Breast epithelium (tissue), 4 donors: ENCODE data around the gene GUCY2F. TPM values are rescaled to one million over a fixed set of nuclear protein-coding genes. Genes with fewer than 3 reads are reported as not detected.

Source experiments
- DNase-seq, 2 donors: peaks; one replicate each; pipeline ENCODE4 v3.0.0-alpha.2; 2019; ENCODE audit warnings: low spot score in 2 of 2
- H3K27ac ChIP-seq, 2 donors: fragments of 200-600 bp; sonication (generic) in 1 of 2; one replicate each; pipeline ENCODE4 v1.5.1; 2016 to 2019; ENCODE audit warnings: mild to moderate bottlenecking in 1 of 2
- H3K27me3 ChIP-seq, 2 donors: fragments of 200-600 bp; sonication (generic) in 1 of 2; one replicate each; pipeline versions ENCODE4 v1.5.1 to v1.6.0; 2017 to 2019; ENCODE audit warnings: control low read depth in 1 of 2, mild to moderate bottlenecking in 1 of 2
- H3K36me3 ChIP-seq: fragments of 200-600 bp; one replicate; pipeline ENCODE4 v1.5.1; 2019
- H3K4me1 ChIP-seq, 2 donors: fragments of 200-600 bp; sonication (generic); one replicate each; pipeline ENCODE4 v1.5.1; 2016 to 2019; ENCODE audit warnings: control low read depth in 1 of 2
- H3K4me3 ChIP-seq, 3 donors: fragments of 200-600 bp; sonication (generic); 1 replicate in 2 of 3; 2 replicates in 1 of 3; pipeline ENCODE4 v1.5.1; 2016 to 2019; ENCODE audit warnings: mild to moderate bottlenecking in 3 of 3, moderate library complexity in 2 of 3
- H3K9me3 ChIP-seq, 2 donors: fragments of 200-600 bp; sonication (generic) in 1 of 2; one replicate each; pipeline ENCODE4 v1.5.1; 2016 to 2019; ENCODE audit warnings: control low read depth in 1 of 2
- POLR2A ChIP-seq: fragments of 450-650 bp; IDR thresholded peaks from one replicate; pipeline ENCODE4 v1.6.1; 2016; ENCODE audit warnings: antibody characterized with exemption, mild to moderate bottlenecking, moderate library complexity
- POLR2AphosphoS5 ChIP-seq, 3 donors: sonication (generic); formaldehyde crosslinking; IDR thresholded peaks; one replicate each; pipeline ENCODE4 v1.6.1; 2017; ENCODE audit warnings: antibody characterized with exemption in 3 of 3
- intact Hi-C: fragments of 100-400 bp; cut with DNase I; formaldehyde crosslinking; loops from one replicate; pipeline ENCODE4 v1.15.1; 2023; ENCODE audit warnings: low total_unique reads
- total RNA-seq, 3 donors: library from RNA; depleted of rRNA; stranded (reverse); fragments of >200 nt; gene quantifications; one replicate each; pipeline ENCODE4 v1.1.0, GENCODE V29; 2016
- TF ChIP-seq, protein P1 (sequence below), 3 donors: fragments of 450-650 bp; IDR thresholded peaks; one replicate each; pipeline ENCODE4 v1.5.1; 2016 to 2017; ENCODE audit warnings: antibody characterized with exemption in 3 of 3, mild to moderate bottlenecking in 3 of 3, moderate library complexity in 3 of 3

Gene GUCY2F
- total RNA-seq, 3 donors from 2014 or later: not detected

DNA sequence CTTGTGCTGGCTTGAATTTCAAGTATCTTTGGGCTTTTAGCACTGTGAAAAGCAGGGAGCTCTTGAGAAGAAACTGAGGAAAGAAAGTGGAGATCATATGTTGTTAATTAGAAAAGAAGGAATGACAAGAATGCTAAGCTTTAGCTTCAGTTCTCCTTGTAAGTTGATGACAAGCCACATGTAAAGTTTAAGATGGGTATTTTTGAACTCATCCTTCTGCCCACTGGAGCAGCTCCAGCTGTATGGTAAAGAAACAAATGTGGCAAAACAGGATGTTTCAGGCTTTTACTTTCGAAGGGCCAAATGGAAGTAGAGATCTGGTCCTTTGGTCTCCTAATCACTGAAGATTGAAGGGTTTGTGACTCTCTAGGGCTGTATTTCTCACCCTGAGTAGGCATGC, 137.8 kb downstream of the GUCY2F start:
- intact Hi-C loops: no loop called here
- TF ChIP-seq, protein P1, sequence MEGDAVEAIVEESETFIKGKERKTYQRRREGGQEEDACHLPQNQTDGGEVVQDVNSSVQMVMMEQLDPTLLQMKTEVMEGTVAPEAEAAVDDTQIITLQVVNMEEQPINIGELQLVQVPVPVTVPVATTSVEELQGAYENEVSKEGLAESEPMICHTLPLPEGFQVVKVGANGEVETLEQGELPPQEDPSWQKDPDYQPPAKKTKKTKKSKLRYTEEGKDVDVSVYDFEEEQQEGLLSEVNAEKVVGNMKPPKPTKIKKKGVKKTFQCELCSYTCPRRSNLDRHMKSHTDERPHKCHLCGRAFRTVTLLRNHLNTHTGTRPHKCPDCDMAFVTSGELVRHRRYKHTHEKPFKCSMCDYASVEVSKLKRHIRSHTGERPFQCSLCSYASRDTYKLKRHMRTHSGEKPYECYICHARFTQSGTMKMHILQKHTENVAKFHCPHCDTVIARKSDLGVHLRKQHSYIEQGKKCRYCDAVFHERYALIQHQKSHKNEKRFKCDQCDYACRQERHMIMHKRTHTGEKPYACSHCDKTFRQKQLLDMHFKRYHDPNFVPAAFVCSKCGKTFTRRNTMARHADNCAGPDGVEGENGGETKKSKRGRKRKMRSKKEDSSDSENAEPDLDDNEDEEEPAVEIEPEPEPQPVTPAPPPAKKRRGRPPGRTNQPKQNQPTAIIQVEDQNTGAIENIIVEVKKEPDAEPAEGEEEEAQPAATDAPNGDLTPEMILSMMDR (IDR thresholded peaks at IDR 0.05): no peak
- no peak for TF ChIP-seq POLR2AphosphoS5 (IDR thresholded peaks at IDR 0.05)
- no peak for TF ChIP-seq POLR2A
- H3K9me3 ChIP-seq: no peaks in the 10 kb centered on the region
- H3K27ac ChIP-seq: no peak overlapping the region
- H3K36me3 ChIP-seq: no peaks in the 10 kb centered on the region
- no peak overlapping the region for H3K4me3 ChIP-seq
- no peak for DNase-seq
- no peaks in the 10 kb centered on the region for H3K4me1 ChIP-seq
- H3K27me3 ChIP-seq: peaks cover 0 to 28% of the 10 kb centered on the region in 2 donors

DNA sequence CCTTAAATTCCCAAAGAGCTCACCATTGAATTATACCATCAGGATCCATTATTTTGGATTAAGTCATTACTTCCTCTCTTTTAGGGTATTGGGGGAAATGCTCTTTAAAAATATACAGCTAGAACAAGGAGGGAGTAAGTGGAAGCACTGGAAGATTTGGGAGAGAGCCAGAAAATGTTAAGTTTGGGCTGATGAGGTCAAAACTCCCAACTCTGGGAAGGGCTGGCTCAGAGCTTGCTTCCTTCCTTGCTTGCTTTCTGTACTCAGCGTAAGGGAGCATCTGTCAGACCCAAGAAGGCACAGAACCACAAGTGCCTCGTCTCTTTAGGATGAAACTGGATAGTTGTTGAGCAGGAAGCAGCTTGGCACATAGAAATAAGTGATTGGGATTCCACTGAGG, 138.2 kb downstream of the GUCY2F start:
- H3K36me3 ChIP-seq: no peaks in the 10 kb centered on the region
- no peaks in the 10 kb centered on the region for H3K4me1 ChIP-seq
- no peak overlapping the region for H3K27ac ChIP-seq
- no peaks in the 10 kb centered on the region for H3K9me3 ChIP-seq
- DNase-seq: no peak
- intact Hi-C loops: no loop called here
- no peak for TF ChIP-seq POLR2AphosphoS5 (IDR thresholded peaks at IDR 0.05)
- no peak for TF ChIP-seq POLR2A
- TF ChIP-seq, protein P1 (IDR thresholded peaks at IDR 0.05): no peak
- no peak overlapping the region for H3K4me3 ChIP-seq
- peaks cover 0 to 32% of the 10 kb centered on the region in 2 donors for H3K27me3 ChIP-seq

DNA sequence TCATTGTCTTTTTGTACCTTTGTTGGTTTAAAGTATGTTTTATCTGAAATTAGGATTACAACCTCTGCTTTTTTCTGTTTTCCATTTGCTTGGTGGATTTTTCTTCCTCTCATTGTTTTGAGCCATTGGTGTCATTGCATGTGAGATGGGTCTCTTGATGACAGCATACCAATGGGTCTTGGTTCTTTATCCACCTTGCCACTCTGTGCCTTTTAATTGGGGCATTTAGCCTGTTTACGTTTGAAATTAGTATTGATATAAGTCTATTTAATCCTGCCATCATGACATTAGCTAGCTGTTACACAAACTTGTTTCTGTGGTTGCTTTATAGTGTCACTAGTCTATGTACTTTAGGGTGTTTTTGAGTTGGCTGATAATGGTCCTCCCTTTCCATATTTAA, 145.7 kb downstream of the GUCY2F start:
- DNase-seq: no peak
- no peak overlapping the region for H3K4me3 ChIP-seq
- H3K9me3 ChIP-seq: peaks cover 14 to 32% of the 10 kb centered on the region in 2 donors
- H3K27ac ChIP-seq: no peak overlapping the region
- H3K36me3 ChIP-seq: no peaks in the 10 kb centered on the region
- peaks cover 0 to 23% of the 10 kb centered on the region in 2 donors for H3K27me3 ChIP-seq
- H3K4me1 ChIP-seq: no peaks in the 10 kb centered on the region
- TF ChIP-seq, protein P1 (IDR thresholded peaks at IDR 0.05): no peak
- intact Hi-C loops: no loop called here

DNA sequence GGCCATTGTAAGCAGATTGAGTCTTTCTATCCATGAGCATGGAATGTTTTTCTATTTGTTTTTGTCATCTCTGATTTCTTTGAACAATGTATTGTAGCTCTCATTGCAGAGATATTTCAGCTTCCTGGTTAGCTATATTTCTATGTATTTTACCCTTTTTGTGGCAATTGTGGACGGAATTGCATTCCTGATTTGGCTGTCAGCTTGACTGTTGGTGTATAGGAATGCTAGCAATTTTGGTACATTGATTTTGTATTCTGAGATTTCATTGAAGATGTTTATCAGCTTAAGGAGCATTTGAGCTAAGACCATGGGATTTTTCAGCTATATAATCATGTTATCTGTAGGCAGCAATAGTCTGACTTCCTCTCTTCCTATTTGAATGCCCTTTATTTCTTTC, 154.6 kb downstream of the GUCY2F start:
- TF ChIP-seq, protein P1 (IDR thresholded peaks at IDR 0.05): no peak
- TF ChIP-seq POLR2A: no peak
- TF ChIP-seq POLR2AphosphoS5 (IDR thresholded peaks at IDR 0.05): no peak
- no peaks in the 10 kb centered on the region for H3K4me1 ChIP-seq
- no peak overlapping the region for H3K4me3 ChIP-seq
- no peak for DNase-seq
- no peaks in the 10 kb centered on the region for H3K36me3 ChIP-seq
- peaks cover 0 to 34% of the 10 kb centered on the region in 2 donors for H3K9me3 ChIP-seq
- intact Hi-C loops: no loop called here
- H3K27ac ChIP-seq: no peak overlapping the region
- H3K27me3 ChIP-seq: no peaks in the 10 kb centered on the region

Other genes starting within 250 kb of the GUCY2F start
- 10 to 100 TPM in 2 of 3 donors, 1 to 10 TPM in 1; 9.5 to 17.9 (median 12.3) TPM for gene NXT2, start 54.8 kb upstream of the GUCY2F start, total RNA-seq
- 1 to 10 TPM in 1 of 3 donors, under 1 TPM in 2; 0.44 to 1.4 (median 0.66) TPM for gene KCNE5, start 143.1 kb upstream of the GUCY2F start, total RNA-seq